ENCODE data around the gene RAB5IF. TPM values are rescaled to one million over a fixed set of nuclear protein-coding genes. Genes with fewer than 3 reads are reported as not detected.
"Not testable (repeated sequence)": the region's sequence is repeated elsewhere in the genome, so short reads cannot be mapped to it uniquely, and the experiment has no call there.

Gene RAB5IF
- total and polyA plus RNA-seq, 2 of the 8 experiments (the other 6 are each of a cell fraction or from before 2014, with no cell fraction given) = 95.5 to 148 TPM

DNA sequence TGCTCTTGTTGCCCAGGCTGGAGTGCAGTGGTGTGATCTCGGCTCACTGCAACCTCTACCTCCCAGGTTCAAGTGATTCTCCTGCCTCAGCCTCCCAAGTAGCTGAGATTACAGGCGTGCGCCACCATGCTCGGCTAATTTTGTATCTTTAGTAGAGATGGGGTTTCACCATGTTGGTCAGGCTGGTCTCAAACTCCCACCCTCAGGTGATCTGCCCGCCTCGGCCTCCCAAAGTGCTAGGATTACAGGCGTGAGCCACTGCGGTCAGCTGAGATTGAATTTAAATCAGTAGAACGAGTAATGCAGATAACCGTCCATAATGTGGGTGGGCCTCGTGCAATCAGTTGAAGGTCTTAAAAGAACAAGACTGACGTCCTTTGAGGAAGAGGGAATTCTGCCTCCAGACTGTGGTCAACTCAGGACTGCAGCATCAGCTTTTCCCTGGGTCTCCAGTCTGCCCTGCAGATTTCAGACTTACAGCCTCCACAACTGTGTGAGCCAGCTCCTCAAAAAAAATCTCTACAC lies 33.4 kb downstream of the RAB5IF start:
- H2BK20ac ChIP-seq (ENCODE audit: low read length); POLR2A ChIA-PET (ENCODE audit: partially characterized antibody); H3K56ac ChIP-seq (replicated peaks; ENCODE audit: insufficient read length, low read depth, low read length); H2BK5ac ChIP-seq (ENCODE audit: low read depth, low read length); H3K27ac ChIP-seq (ENCODE audit: low read depth, low read length); H4K20me1 ChIP-seq (replicated peaks in 1 of 2; ENCODE audit: control insufficient read depth in 1 of 2, insufficient read depth in 2 of 2, low read length in 2 of 2); CTCF ChIA-PET (ENCODE audit: partially characterized antibody); H2AK5ac ChIP-seq (ENCODE audit: low read depth, low read length); DNase-seq (ENCODE audit: low read depth in 1 of 2, low spot score in 2 of 2); H3K14ac ChIP-seq (ENCODE audit: insufficient read length); H4K5ac ChIP-seq (ENCODE audit: insufficient read length, low read depth, low read length); H3K79me2 ChIP-seq (ENCODE audit: control insufficient read depth in 1 of 2, insufficient read depth in 2 of 2, low read length in 2 of 2); H3K23ac ChIP-seq (ENCODE audit: insufficient read length); H3K4ac ChIP-seq (replicated peaks; ENCODE audit: insufficient read length, low read depth, low read length); H3K79me1 ChIP-seq (ENCODE audit: low read depth, low read length); H2BK15ac ChIP-seq (ENCODE audit: low read length); H3K9me3 ChIP-seq (ENCODE audit: insufficient read depth in 2 of 2, low read depth in 1 of 2, low read length in 1 of 2); H4K91ac ChIP-seq (replicated peaks; ENCODE audit: insufficient read length, low read length); H2BK12ac ChIP-seq (ENCODE audit: low read depth, low read length); H3K36me3 ChIP-seq (ENCODE audit: control insufficient read depth in 2 of 4, insufficient read depth in 4 of 4, low read length in 3 of 4); H3K18ac ChIP-seq (ENCODE audit: extremely low read depth, low read length); H4K8ac ChIP-seq (ENCODE audit: extremely low read depth, insufficient read depth, low read length); H2BK120ac ChIP-seq (replicated peaks; ENCODE audit: low read depth, low read length); H2AFZ ChIP-seq (ENCODE audit: low read length); H3K4me3 ChIP-seq (ENCODE audit: extremely low read depth in 1 of 4, insufficient read depth in 2 of 4, low read depth in 3 of 4, low read length in 4 of 4); FAIRE-seq; H3K4me2 ChIP-seq (ENCODE audit: insufficient read depth in 1 of 2, low read depth in 2 of 2, low read length in 2 of 2); H3K27me3 ChIP-seq (replicated peaks in 1 of 4; ENCODE audit: control insufficient read depth in 3 of 4, extremely low read depth in 1 of 4, insufficient read depth in 3 of 4, low read length in 3 of 4); H3K23me2 ChIP-seq (ENCODE audit: low read depth, low read length); H3K9ac ChIP-seq (replicated peaks in 1 of 4; ENCODE audit: extremely low read depth in 1 of 4, low read depth in 3 of 4, low read length in 3 of 4); H3K4me1 ChIP-seq (replicated peaks in 1 of 4; ENCODE audit: control insufficient read depth in 3 of 4, insufficient read depth in 4 of 4, low read length in 3 of 4): not testable (repeated sequence)
- 93% methylated on average over 12 of the region's 12 CpGs; no CpG with 5 or more reads in 1 of the 2 experiments for WGBS, 2 experiments (ENCODE audit: extremely low coverage in 1 of 2, insufficient coverage in 1 of 2, insufficient read length in 1 of 2, insufficient replicate concordance in 2 of 2, low coverage in 1 of 2, low lambda C conversion rate in 2 of 2, missing lambda C conversion rate in 1 of 2)
